Measurements from ENCODE around the gene PI4K2B. TPM values are rescaled to one million over a fixed set of nuclear protein-coding genes. Genes with fewer than 3 reads are reported as not detected.

PI4K2B gene
- total and polyA plus RNA-seq, 8 donors, result 22.0 to 31.9 (median 25.9) TPM

- ATAC-seq (no peak), DNase-seq (no peak)
- no peak for TF ChIP-seq CTCF (IDR thresholded peaks at IDR 0.05)
- Histone ChIP-seq H3K27me3 (no peaks in the 10 kb centered on the region), H3K9me3 (no peaks in the 10 kb centered on the region), H3K27ac (no peak overlapping the region), H3K36me3 (peaks cover 0 to 63% of the 10 kb centered on the region in 2 donors), H3K4me1 (no peaks in the 10 kb centered on the region), H3K4me3 (no peak overlapping the region)
- intact Hi-C loops (cut with DNase I), result no loop called here
Measured at GRCh38 chr4:25258980-25259578, 25.2 kb downstream of the PI4K2B start.

GRCh38 chr4:25271866-25272265 lies 38.0 kb downstream of the PI4K2B start:
- H3K27me3 ChIP-seq, result no peaks in the 10 kb centered on the region
- no peak for ATAC-seq
- no peaks in the 10 kb centered on the region for H3K9me3 ChIP-seq
- no peaks in the 10 kb centered on the region for H3K4me1 ChIP-seq
- intact Hi-C loops (cut with DNase I), result no loop called here
- peaks cover 0 to 42% of the 10 kb centered on the region in 2 donors for H3K36me3 ChIP-seq
- H3K27ac ChIP-seq, result no peak overlapping the region
- no peak overlapping the region for H3K4me3 ChIP-seq
- no peak for DNase-seq
- TF ChIP-seq CTCF (IDR thresholded peaks at IDR 0.05), result no peak

GRCh38 chr4:25280210-25280609 lies 46.4 kb downstream of the PI4K2B start:
- H3K27ac ChIP-seq, result no peak overlapping the region
- H3K4me3 ChIP-seq, result no peak overlapping the region
- no peaks in the 10 kb centered on the region for H3K9me3 ChIP-seq
- TF ChIP-seq CTCF (IDR thresholded peaks at IDR 0.05), result no peak
- H3K4me1 ChIP-seq, result no peaks in the 10 kb centered on the region
- intact Hi-C loops (cut with DNase I), result no loop called here
- no peak for DNase-seq
- H3K36me3 ChIP-seq, result peaks cover 0 to 25% of the 10 kb centered on the region in 2 donors
- ATAC-seq, result no peak
- no peaks in the 10 kb centered on the region for H3K27me3 ChIP-seq

GRCh38 chr4:25283948-25284347 lies 50.1 kb downstream of the PI4K2B start:
- peaks cover 0 to 7% of the 10 kb centered on the region in 2 donors for H3K9me3 ChIP-seq
- peaks cover 0 to 18% of the 10 kb centered on the region in 2 donors for H3K36me3 ChIP-seq
- intact Hi-C loops (cut with DNase I), result no loop called here
- H3K4me3 ChIP-seq, result no peak overlapping the region
- ATAC-seq, result peak; percentile 86
- no peak for DNase-seq
- H3K27me3 ChIP-seq, result no peaks in the 10 kb centered on the region
- no peaks in the 10 kb centered on the region for H3K4me1 ChIP-seq
- H3K27ac ChIP-seq, result peak overlapping the region in 1 of 2 donors; percentile 62
- no peak for TF ChIP-seq CTCF (IDR thresholded peaks at IDR 0.05)

- H3K9me3 ChIP-seq, result peaks cover 0 to 8% of the 10 kb centered on the region in 2 donors
- DNase-seq (no peak), ATAC-seq (peak; percentile 61)
- H3K4me1 ChIP-seq, result no peaks in the 10 kb centered on the region
- intact Hi-C loops (cut with DNase I), result no loop called here
- TF ChIP-seq CTCF (IDR thresholded peaks at IDR 0.05), result no peak
- no peak overlapping the region for H3K4me3 ChIP-seq
- peak overlapping the region in 1 of 2 donors; percentile 27 for H3K27ac ChIP-seq
- H3K36me3 ChIP-seq, result peaks cover 0 to 18% of the 10 kb centered on the region in 2 donors
- no peaks in the 10 kb centered on the region for H3K27me3 ChIP-seq
Measured at GRCh38 chr4:25284466-25284865, 50.6 kb downstream of the PI4K2B start.

Measured in left lung (tissue), 10 donors.